ENCODE data around the gene KCNQ5.

KCNQ5 gene

GRCh38 chr6:72787391-72788031 is 165.6 kb downstream of the KCNQ5 start:
- no peak for TF ChIP-seq CTCF (IDR thresholded peaks at IDR 0.05; ENCODE audit: borderline replicate concordance, insufficient read depth, low read depth, low read length)
- H3K4me3 ChIP-seq (ENCODE audit: low read depth, low read length) = no peak overlapping the region

GRCh38 chr6:72788188-72788587 is 166.3 kb downstream of the KCNQ5 start:
- TF ChIP-seq CTCF (IDR thresholded peaks at IDR 0.05; ENCODE audit: borderline replicate concordance, insufficient read depth, low read depth, low read length) = no peak
- no peak overlapping the region for H3K4me3 ChIP-seq (ENCODE audit: low read depth, low read length)

GRCh38 chr6:72789145-72789544 is 167.3 kb downstream of the KCNQ5 start:
- no peak for TF ChIP-seq CTCF (IDR thresholded peaks at IDR 0.05; ENCODE audit: borderline replicate concordance, insufficient read depth, low read depth, low read length)
- no peak overlapping the region for H3K4me3 ChIP-seq (ENCODE audit: low read depth, low read length)

GRCh38 chr6:72792692-72793091 is 170.8 kb downstream of the KCNQ5 start:
- no peak for TF ChIP-seq CTCF (IDR thresholded peaks at IDR 0.05; ENCODE audit: borderline replicate concordance, insufficient read depth, low read depth, low read length)
- H3K4me3 ChIP-seq (ENCODE audit: low read depth, low read length) = no peak overlapping the region

GRCh38 chr6:72793641-72794395 is 172.0 kb downstream of the KCNQ5 start:
- H3K4me3 ChIP-seq (ENCODE audit: low read depth, low read length) = no peak overlapping the region
- TF ChIP-seq CTCF (IDR thresholded peaks at IDR 0.05; ENCODE audit: borderline replicate concordance, insufficient read depth, low read depth, low read length) = no peak

GRCh38 chr6:72798196-72798595 is 176.3 kb downstream of the KCNQ5 start:
- H3K4me3 ChIP-seq (ENCODE audit: low read depth, low read length) = no peak overlapping the region
- TF ChIP-seq CTCF (IDR thresholded peaks at IDR 0.05; ENCODE audit: borderline replicate concordance, insufficient read depth, low read depth, low read length) = no peak
